Measurements from ENCODE around the gene ARID1B. TPM values are rescaled to one million over a fixed set of nuclear protein-coding genes. Genes with fewer than 3 reads are reported as not detected.

Gene ARID1B
- total RNA-seq, 1 donor from 2014 or later, result 248 TPM

DNA sequence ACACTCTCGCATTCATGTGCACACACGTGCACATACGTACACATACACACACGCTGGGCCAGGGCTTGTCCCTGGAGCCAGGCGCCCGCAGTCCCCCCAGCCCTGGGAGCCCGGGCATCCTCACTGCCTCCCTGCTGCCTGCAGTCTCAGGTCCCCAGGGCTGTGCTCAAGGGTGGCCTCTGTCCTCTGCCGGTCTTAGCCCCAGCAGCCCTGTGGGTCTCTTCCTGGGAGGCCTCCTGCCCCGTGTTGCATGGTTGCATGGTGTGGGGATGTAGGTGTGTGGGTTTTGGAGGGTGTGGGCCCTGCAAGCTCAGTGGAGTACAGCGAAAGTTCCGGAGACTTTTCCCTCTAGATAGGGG lies 444.6 kb downstream of the ARID1B start:
- no peaks in the 10 kb centered on the region for H3K9me3 Mint-ChIP-seq
- peak overlapping the region; percentile 77 for H3K4me3 Mint-ChIP-seq
- peaks cover 44% of the 10 kb centered on the region for H3K4me1 Mint-ChIP-seq
- intact Hi-C loops (cut with micrococcal nuclease), result loop anchor here (1.0 to 5.0 kb wide), 3 partner anchors 53 to 446 kb away; partner anchors contain the start of gene ARID1B
- no peak overlapping the region for H3K27ac Mint-ChIP-seq
- TF ChIP-seq, protein P1, sequence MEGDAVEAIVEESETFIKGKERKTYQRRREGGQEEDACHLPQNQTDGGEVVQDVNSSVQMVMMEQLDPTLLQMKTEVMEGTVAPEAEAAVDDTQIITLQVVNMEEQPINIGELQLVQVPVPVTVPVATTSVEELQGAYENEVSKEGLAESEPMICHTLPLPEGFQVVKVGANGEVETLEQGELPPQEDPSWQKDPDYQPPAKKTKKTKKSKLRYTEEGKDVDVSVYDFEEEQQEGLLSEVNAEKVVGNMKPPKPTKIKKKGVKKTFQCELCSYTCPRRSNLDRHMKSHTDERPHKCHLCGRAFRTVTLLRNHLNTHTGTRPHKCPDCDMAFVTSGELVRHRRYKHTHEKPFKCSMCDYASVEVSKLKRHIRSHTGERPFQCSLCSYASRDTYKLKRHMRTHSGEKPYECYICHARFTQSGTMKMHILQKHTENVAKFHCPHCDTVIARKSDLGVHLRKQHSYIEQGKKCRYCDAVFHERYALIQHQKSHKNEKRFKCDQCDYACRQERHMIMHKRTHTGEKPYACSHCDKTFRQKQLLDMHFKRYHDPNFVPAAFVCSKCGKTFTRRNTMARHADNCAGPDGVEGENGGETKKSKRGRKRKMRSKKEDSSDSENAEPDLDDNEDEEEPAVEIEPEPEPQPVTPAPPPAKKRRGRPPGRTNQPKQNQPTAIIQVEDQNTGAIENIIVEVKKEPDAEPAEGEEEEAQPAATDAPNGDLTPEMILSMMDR (IDR thresholded peaks at IDR 0.05), result no peak
- no peaks in the 10 kb centered on the region for H3K27me3 Mint-ChIP-seq
- no peaks in the 10 kb centered on the region for H3K36me3 Mint-ChIP-seq (ENCODE audit: low read depth)
- ATAC-seq (ENCODE audit: low read depth), result no peak
- no peak for DNase-seq
- POLR2A ChIA-PET, result interaction anchor here (1.7 kb wide), 1 partner anchor 10 kb away, joined by 7 read pairs; no protein-coding TSS in a partner anchor
- CTCF ChIA-PET, result no interaction called here

- no peaks in the 10 kb centered on the region for H3K27me3 Mint-ChIP-seq
- DNase-seq, result no peak
- ChIA-PET CTCF (interaction anchor here (1.2 kb wide), 2 partner anchors 9 to 13 kb away, joined by 3 to 5 read pairs; no protein-coding TSS in a partner anchor), POLR2A (interaction anchor here (1.7 to 2.8 kb wide), 3 partner anchors 11 to 52 kb away, joined by 7 to 19 read pairs (median 7); no protein-coding TSS in a partner anchor)
- H3K4me3 Mint-ChIP-seq, result peak overlapping the region; percentile 80
- no peaks in the 10 kb centered on the region for H3K9me3 Mint-ChIP-seq
- H3K4me1 Mint-ChIP-seq, result peaks cover 44% of the 10 kb centered on the region
- no peaks in the 10 kb centered on the region for H3K36me3 Mint-ChIP-seq (ENCODE audit: low read depth)
- ATAC-seq (ENCODE audit: low read depth), result peak; percentile 11
- intact Hi-C loops (cut with micrococcal nuclease), result loop anchor here (5.0 kb wide), 2 partner anchors 445 kb away; partner anchors contain the start of gene ARID1B
- TF ChIP-seq, protein P1 (IDR thresholded peaks at IDR 0.05), result no peak
- peak overlapping the region; percentile 82 for H3K27ac Mint-ChIP-seq
Observed at GRCh38 chr6:157222201-157222981, 445.2 kb downstream of the ARID1B start.

DNA sequence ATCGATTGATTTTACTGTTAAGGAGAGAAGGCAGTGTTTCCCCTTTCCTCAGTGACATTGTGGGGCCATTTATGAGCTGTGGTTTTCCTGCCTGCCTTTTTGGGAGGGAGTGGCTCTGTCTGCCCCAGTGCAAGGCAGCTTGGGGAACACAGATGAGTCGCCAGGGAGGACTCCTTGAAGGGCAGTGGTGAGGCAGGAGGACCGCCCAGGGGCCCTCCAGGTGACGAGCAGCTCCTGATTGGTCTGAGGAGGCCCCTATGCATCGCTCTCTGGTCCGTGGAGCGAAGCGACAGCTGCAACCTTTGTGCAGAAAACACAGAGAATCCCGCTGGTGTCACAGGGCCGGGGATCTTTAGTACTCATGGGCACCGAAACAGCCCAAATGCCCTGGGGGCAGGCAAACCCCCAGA lies 445.8 kb downstream of the ARID1B start:
- no peaks in the 10 kb centered on the region for H3K9me3 Mint-ChIP-seq
- H3K27ac Mint-ChIP-seq, result peak overlapping the region; percentile 82
- POLR2A ChIA-PET, result interaction anchor here (1.7 to 2.8 kb wide), 3 partner anchors 12 to 51 kb away, joined by 7 to 19 read pairs (median 7); no protein-coding TSS in a partner anchor
- H3K4me1 Mint-ChIP-seq, result peaks cover 44% of the 10 kb centered on the region
- peak; percentile 53 for DNase-seq
- H3K36me3 Mint-ChIP-seq (ENCODE audit: low read depth), result no peaks in the 10 kb centered on the region
- ATAC-seq (ENCODE audit: low read depth), result peak; percentile 59
- TF ChIP-seq, protein P1 (IDR thresholded peaks at IDR 0.05), result no peak
- H3K27me3 Mint-ChIP-seq, result no peaks in the 10 kb centered on the region
- H3K4me3 Mint-ChIP-seq, result peak overlapping the region; percentile 80
- intact Hi-C loops (cut with micrococcal nuclease), result loop anchor here (1.0 to 5.0 kb wide), 3 partner anchors 12 to 446 kb away; partner anchors contain the start of gene ARID1B
- CTCF ChIA-PET, result interaction anchor here (0.6 to 1.2 kb wide), 4 partner anchors 9 to 13 kb away, joined by 3 to 5 read pairs (median 3); no protein-coding TSS in a partner anchor

DNA sequence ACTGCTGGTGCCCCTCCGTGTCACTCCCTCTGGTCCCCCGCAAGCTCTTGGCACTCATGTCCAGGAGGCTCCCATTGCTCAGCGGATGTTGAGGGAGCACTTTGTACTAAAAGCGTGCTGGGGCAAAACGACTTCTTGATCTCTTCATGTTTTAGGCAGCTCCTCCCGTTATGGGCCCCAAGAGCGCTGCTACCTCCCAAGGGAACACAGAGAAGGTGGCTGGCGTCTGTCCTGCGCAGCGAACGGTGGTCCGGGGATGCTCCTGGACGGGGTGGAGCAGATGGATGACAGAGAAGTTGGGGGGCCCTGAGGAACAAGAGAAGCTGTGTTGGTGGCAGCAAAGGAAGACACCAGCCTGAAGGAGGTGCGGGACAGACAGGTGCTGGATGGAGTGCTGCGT lies 446.3 kb downstream of the ARID1B start:
- ChIA-PET CTCF (interaction anchor here (0.6 to 1.5 kb wide), 5 partner anchors 8 to 13 kb away, joined by 3 to 6 read pairs (median 3); no protein-coding TSS in a partner anchor), POLR2A (interaction anchor here (0.6 to 2.8 kb wide), 4 partner anchors 12 to 938 kb away, joined by 3 to 19 read pairs (median 7); no protein-coding TSS in a partner anchor)
- TF ChIP-seq, protein P1 (IDR thresholded peaks at IDR 0.05), result no peak
- H3K9me3 Mint-ChIP-seq, result no peaks in the 10 kb centered on the region
- H3K4me3 Mint-ChIP-seq, result peak overlapping the region; percentile 80
- intact Hi-C loops (cut with micrococcal nuclease), result loop anchor here (1.0 to 5.0 kb wide), 3 partner anchors 12 to 446 kb away; partner anchors contain the start of gene ARID1B
- ATAC-seq (ENCODE audit: low read depth) (peak; percentile 13), DNase-seq (no peak)
- no peaks in the 10 kb centered on the region for H3K27me3 Mint-ChIP-seq
- H3K4me1 Mint-ChIP-seq, result peaks cover 44% of the 10 kb centered on the region
- no peaks in the 10 kb centered on the region for H3K36me3 Mint-ChIP-seq (ENCODE audit: low read depth)
- peak overlapping the region; percentile 60 for H3K27ac Mint-ChIP-seq
